ENCODE data around the gene GPR137B. TPM values are rescaled to one million over a fixed set of nuclear protein-coding genes. Genes with fewer than 3 reads are reported as not detected.

Gene GPR137B
- polyA plus RNA-seq, 4 donors, result 19.2 to 48.7 (median 35.2) TPM

GRCh38 chr1:236247286-236247685 lies 104.9 kb downstream of the GPR137B start:
- no peak for DNase-seq (ENCODE audit: low read depth in 4 of 4, low spot score in 3 of 4)

- DNase-seq (ENCODE audit: low read depth in 4 of 4, low spot score in 3 of 4), result no peak
These were observed 109.2 kb downstream of the GPR137B start for GRCh38 chr1:236251587-236251986.

GRCh38 chr1:236253119-236253518 lies 110.8 kb downstream of the GPR137B start:
- no peak for DNase-seq (ENCODE audit: low read depth in 4 of 4, low spot score in 3 of 4)

- no peak for DNase-seq (ENCODE audit: low read depth in 4 of 4, low spot score in 3 of 4)
These were observed 111.7 kb downstream of the GPR137B start for GRCh38 chr1:236253918-236254637.

GRCh38 chr1:236257216-236257615 lies 114.9 kb downstream of the GPR137B start:
- DNase-seq (ENCODE audit: low read depth in 4 of 4, low spot score in 3 of 4), result no peak

- DNase-seq (ENCODE audit: low read depth in 4 of 4, low spot score in 3 of 4), result no peak
These were observed 115.8 kb downstream of the GPR137B start for GRCh38 chr1:236258114-236258622.

Other genes starting within 250 kb of the GPR137B start
- gene NID1, start 77.4 kb upstream of the GPR137B start, polyA plus RNA-seq (ENCODE audit: insufficient read length in 4 of 4), result 100 to 1,000 TPM; 143 to 209 (median 187) TPM
- 10 to 100 TPM in 3 of 4 donors, 1 to 10 TPM in 1; 6.1 to 15.1 (median 12.9) TPM for gene ERO1B, start 139.4 kb downstream of the GPR137B start, polyA plus RNA-seq (ENCODE audit: insufficient read length in 4 of 4)